HEK293T (cell line): ENCODE measurements around the gene COX5B.
"Not testable (repeated sequence)": the region's sequence is repeated elsewhere in the genome, so short reads cannot be mapped to it uniquely, and the experiment has no call there.

Source experiments
- ARNT ChIP-seq: fragments of 450-650 bp; IDR thresholded peaks from 2 replicates; pipeline ENCODE4 v1.6.1; 2017; ENCODE audit warnings: mild to moderate bottlenecking
- CTBP1 ChIP-seq: fragments of 450-650 bp; IDR thresholded peaks from 2 replicates; pipeline ENCODE4 v1.6.1; 2016; ENCODE audit warnings: borderline replicate concordance
- ELF4 ChIP-seq: fragments of 450-650 bp; IDR thresholded peaks from 2 replicates; pipeline ENCODE4 v1.6.1; 2017; ENCODE audit warnings: antibody characterized with exemption
- FOXA1 ChIP-seq: fragments of 450-650 bp; IDR thresholded peaks from 2 replicates; pipeline ENCODE4 v1.6.1; 2016; ENCODE audit warnings: mild to moderate bottlenecking
- FOXK2 ChIP-seq: fragments of 450-650 bp; IDR thresholded peaks from 2 replicates; pipeline ENCODE4 v1.6.1; 2016; ENCODE audit warnings: mild to moderate bottlenecking
- L3MBTL2 ChIP-seq: fragments of 450-650 bp; conservative IDR thresholded peaks from 2 replicates; pipeline ENCODE4 v1.6.1; 2016; ENCODE audit warnings: mild to moderate bottlenecking
- SUZ12 ChIP-seq: fragments of 450-650 bp; IDR thresholded peaks from 2 replicates; pipeline ENCODE4 v1.6.1; 2016; ENCODE audit warnings: mild to moderate bottlenecking

- TF ChIP-seq ARNT, FOXA1, ELF4, CTBP1, FOXK2, SUZ12, L3MBTL2: not testable (repeated sequence)
Observed at GRCh38 chr2:97672606-97673140, 26.8 kb downstream of the COX5B start.
